ENCODE data around the gene HDDC3. TPM values are rescaled to one million over a fixed set of nuclear protein-coding genes. Genes with fewer than 3 reads are reported as not detected.

Gene HDDC3
- total and polyA plus RNA-seq, 9 of the 15 experiments (the other 6 are each of a cell fraction or from before 2014, with no cell fraction given) = 14.9 to 55.8 (median 36.9) TPM

- no peaks in the 10 kb centered on the region for H3K79me2 ChIP-seq (ENCODE audit: control insufficient read depth, insufficient read depth, low read length)
- peak; percentile 12 for TF ChIP-seq ZFX (CRISPR knock-in tag; IDR thresholded peaks at IDR 0.05)
- TF ChIP-seq RFX1 (IDR thresholded peaks at IDR 0.05) = no peak
- peak; percentile 80 for TF ChIP-seq POLR2G (IDR thresholded peaks at IDR 0.05; ENCODE audit: low read depth, low read length)
- no peak for TF ChIP-seq ZNF324 (CRISPR knock-in tag; IDR thresholded peaks at IDR 0.05)
- no peak for TF ChIP-seq NKRF (IDR thresholded peaks at IDR 0.05; ENCODE audit: borderline replicate concordance)
- peak; percentile 78 for TF ChIP-seq RBM22 (IDR thresholded peaks at IDR 0.05; ENCODE audit: low read depth, low read length, poor library complexity, severe bottlenecking)
- TF ChIP-seq RBFOX2 (IDR thresholded peaks at IDR 0.05; ENCODE audit: low read depth, low read length) = peak; percentile 58
- peak; percentile 69 for TF ChIP-seq ZBTB33 (CRISPR knock-in tag; IDR thresholded peaks at IDR 0.05)
- peaks cover 3% of the 10 kb centered on the region for H3K9me1 ChIP-seq (ENCODE audit: control insufficient read depth, insufficient read depth, low read length)
- DNase-seq (ENCODE audit: extremely low read depth in 1 of 4, low spot score in 3 of 4) (no peak), FAIRE-seq (no peak), ATAC-seq (no peak)
- ChIA-PET POLR2A (interaction anchor here (0.6 to 2.6 kb wide), 5 partner anchors 11 to 167 kb away, joined by 3 to 11 read pairs (median 4); partner anchors contain the start of gene BLM), CTCF (ENCODE audit: low intra/inter-chr PET ratio) (interaction anchor here (1.0 kb wide), 1 partner anchor 78 kb away, joined by 3 read pairs; no protein-coding TSS in a partner anchor)
- H3K9me3 ChIP-seq (replicated peaks; ENCODE audit: control insufficient read depth, insufficient read depth, low read depth, low read length) = no peaks in the 10 kb centered on the region
- peak within 1 kb of the TSS in 1 of 2 experiments; percentile 64; a peak in 2 of 4 replicates for H3K9ac ChIP-seq (ENCODE audit: insufficient read depth in 1 of 2, low read depth in 2 of 2, low read length in 2 of 2)
- peak within 1 kb of the TSS; percentile 61; the same call in 1 of the 2 replicates for H2AFZ ChIP-seq (ENCODE audit: low read depth, low read length)
- in situ Hi-C loops (cut with MboI) = loop anchor here (10.0 kb wide), 1 partner anchor 569 kb away; no protein-coding TSS in a partner anchor
- H3K4me3 ChIP-seq = no peak within 1 kb of the TSS
- 86% methylated on average over 4 of the region's 58 CpGs for WGBS (ENCODE audit: insufficient coverage, low coverage, missing lambda C conversion rate)
- no peak within 1 kb of the TSS for H3K27ac ChIP-seq (ENCODE audit: extremely low read depth, low read depth, low read length)
- H3K4me1 ChIP-seq (replicated peaks in 1 of 2; ENCODE audit: control insufficient read depth in 2 of 2, insufficient read depth in 2 of 2, low read length in 2 of 2) = peaks cover 10 to 65% of the 10 kb centered on the region in 2 experiments; a peak in 4 of 5 replicates
- peaks cover 44% of the 10 kb centered on the region; the same call in 2 of the 3 replicates for H3K36me3 ChIP-seq (ENCODE audit: control insufficient read depth, insufficient read depth, low read length)
- intact Hi-C loops (cut with micrococcal nuclease) = loop anchor here (10.0 kb wide), 1 partner anchor 559 kb away; no protein-coding TSS in a partner anchor
- no peak within 1 kb of the TSS for H3K4me2 ChIP-seq (ENCODE audit: insufficient read depth, low read length)
- peaks cover 6% of the 10 kb centered on the region; the same call in 1 of the 2 replicates for H4K20me1 ChIP-seq (replicated peaks; ENCODE audit: control insufficient read depth, insufficient read depth, low read length)
- H3K27me3 ChIP-seq (ENCODE audit: control insufficient read depth in 2 of 2, insufficient read depth in 2 of 2, low read length in 2 of 2) = no peaks in the 10 kb centered on the region
- BruUV-seq (replicated peaks) = no TSS peak
These were observed 48.2 kb downstream of the HDDC3 start, which contains the start of gene FES for GRCh38 chr15:90883976-90884718. Gene FES (plus strand): TSS chr15:90884504. CDS start chr15:90885046, 542 bp downstream.
